Measurements from ENCODE around the gene RFTN1. TPM values are rescaled to one million over a fixed set of nuclear protein-coding genes. Genes with fewer than 3 reads are reported as not detected.
A peak's percentile ranks its signal among the peaks of the same experiment; 100 is the strongest.

Gene RFTN1
- total RNA-seq, 1 donor from 2014 or later: 84.1 TPM

DNA sequence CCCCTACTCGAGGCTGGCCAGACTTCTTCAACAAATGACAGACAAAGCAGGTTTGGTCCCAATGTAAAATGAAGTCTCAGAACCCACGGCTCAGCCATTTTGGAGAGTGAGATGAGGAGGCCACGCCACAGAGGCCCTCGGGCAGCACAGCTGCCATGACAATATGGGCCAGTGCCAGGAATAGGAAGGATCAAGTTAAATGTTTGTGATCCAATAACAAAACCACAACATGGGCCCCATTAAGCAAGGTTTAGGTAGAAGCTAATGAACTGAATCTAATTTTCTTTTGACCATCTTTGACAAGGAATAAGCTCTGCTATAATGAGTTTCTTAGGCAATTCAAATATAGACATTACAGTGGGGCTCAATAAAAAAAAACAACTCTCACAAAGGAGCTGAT is 52.6 kb downstream of the RFTN1 start:
- Mint-ChIP-seq H3K36me3 (ENCODE audit: unreplicated experiment) (peaks cover 23% of the 10 kb centered on the region), H3K4me3 (ENCODE audit: unreplicated experiment) (no peak overlapping the region), H3K9me3 (ENCODE audit: unreplicated experiment) (peaks cover 9% of the 10 kb centered on the region), H3K27me3 (ENCODE audit: unreplicated experiment) (no peaks in the 10 kb centered on the region), H3K27ac (ENCODE audit: unreplicated experiment) (no peak overlapping the region), H3K4me1 (ENCODE audit: unreplicated experiment) (peaks cover 33% of the 10 kb centered on the region)
- TF ChIP-seq, protein P1, sequence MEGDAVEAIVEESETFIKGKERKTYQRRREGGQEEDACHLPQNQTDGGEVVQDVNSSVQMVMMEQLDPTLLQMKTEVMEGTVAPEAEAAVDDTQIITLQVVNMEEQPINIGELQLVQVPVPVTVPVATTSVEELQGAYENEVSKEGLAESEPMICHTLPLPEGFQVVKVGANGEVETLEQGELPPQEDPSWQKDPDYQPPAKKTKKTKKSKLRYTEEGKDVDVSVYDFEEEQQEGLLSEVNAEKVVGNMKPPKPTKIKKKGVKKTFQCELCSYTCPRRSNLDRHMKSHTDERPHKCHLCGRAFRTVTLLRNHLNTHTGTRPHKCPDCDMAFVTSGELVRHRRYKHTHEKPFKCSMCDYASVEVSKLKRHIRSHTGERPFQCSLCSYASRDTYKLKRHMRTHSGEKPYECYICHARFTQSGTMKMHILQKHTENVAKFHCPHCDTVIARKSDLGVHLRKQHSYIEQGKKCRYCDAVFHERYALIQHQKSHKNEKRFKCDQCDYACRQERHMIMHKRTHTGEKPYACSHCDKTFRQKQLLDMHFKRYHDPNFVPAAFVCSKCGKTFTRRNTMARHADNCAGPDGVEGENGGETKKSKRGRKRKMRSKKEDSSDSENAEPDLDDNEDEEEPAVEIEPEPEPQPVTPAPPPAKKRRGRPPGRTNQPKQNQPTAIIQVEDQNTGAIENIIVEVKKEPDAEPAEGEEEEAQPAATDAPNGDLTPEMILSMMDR (IDR thresholded peaks at IDR 0.05): no peak
- DNase-seq (ENCODE audit: extremely low spot score, unreplicated experiment): no peak

DNA sequence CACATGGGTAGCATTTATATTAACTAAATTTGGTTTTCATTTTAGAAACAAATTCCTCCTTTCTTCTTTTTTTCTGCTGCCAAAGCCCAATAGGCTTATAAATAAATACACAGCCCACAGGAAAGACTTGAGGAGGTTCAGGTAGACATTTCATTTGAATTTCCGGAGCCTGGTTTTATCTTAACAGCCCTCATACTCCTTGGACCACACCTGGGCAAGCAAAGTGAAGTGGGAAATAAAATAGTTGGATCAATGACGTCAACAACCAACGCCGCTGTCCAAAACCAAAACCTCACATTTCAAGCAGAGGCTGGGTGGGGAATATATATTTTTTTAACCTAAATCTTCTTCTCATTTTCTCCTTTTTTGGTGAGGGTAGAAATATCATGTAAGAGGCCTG is 53.2 kb downstream of the RFTN1 start:
- Mint-ChIP-seq H3K4me1 (ENCODE audit: unreplicated experiment) (peaks cover 34% of the 10 kb centered on the region), H3K27ac (ENCODE audit: unreplicated experiment) (no peak overlapping the region), H3K4me3 (ENCODE audit: unreplicated experiment) (no peak overlapping the region), H3K9me3 (ENCODE audit: unreplicated experiment) (peaks cover 9% of the 10 kb centered on the region), H3K27me3 (ENCODE audit: unreplicated experiment) (no peaks in the 10 kb centered on the region), H3K36me3 (ENCODE audit: unreplicated experiment) (peaks cover 23% of the 10 kb centered on the region)
- TF ChIP-seq, protein P1 (IDR thresholded peaks at IDR 0.05): no peak
- DNase-seq (ENCODE audit: extremely low spot score, unreplicated experiment): no peak

DNA sequence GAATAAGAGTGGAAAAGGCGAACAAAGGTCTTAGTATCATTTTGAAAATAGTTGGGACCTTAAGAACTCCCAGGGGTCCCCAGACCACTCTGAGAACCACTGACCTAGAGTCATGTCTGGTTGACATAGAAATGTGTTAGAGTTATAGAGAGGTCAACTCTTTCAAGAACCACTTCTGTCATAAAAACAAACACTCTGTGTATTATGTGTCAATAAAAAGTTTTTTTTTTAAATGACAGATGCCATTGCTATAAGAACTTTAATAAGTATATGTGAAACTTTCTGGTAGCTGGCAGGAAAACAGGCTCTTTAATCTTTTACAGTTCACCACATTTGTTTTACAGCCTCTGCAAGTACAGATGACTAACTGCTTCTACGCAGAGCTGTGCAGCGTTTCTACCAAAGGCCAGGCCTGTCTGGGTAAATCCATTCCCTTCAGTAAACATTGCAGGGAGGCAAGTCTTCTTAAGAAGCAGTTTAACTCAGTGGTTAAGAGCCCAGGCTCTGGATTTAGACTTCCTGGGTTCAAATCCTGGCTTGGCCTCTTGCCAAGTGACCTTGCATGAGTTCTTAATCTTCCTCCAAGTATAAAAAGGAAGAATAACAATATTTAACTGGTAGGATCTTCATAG is 56.6 kb downstream of the RFTN1 start:
- peaks cover 10% of the 10 kb centered on the region for H3K36me3 Mint-ChIP-seq (ENCODE audit: unreplicated experiment)
- H3K9me3 Mint-ChIP-seq (ENCODE audit: unreplicated experiment): no peaks in the 10 kb centered on the region
- DNase-seq (ENCODE audit: extremely low spot score, unreplicated experiment): no peak
- H3K27ac Mint-ChIP-seq (ENCODE audit: unreplicated experiment): peak overlapping the region; percentile 14
- TF ChIP-seq, protein P1 (IDR thresholded peaks at IDR 0.05): no peak
- no peaks in the 10 kb centered on the region for H3K27me3 Mint-ChIP-seq (ENCODE audit: unreplicated experiment)
- H3K4me3 Mint-ChIP-seq (ENCODE audit: unreplicated experiment): no peak overlapping the region
- H3K4me1 Mint-ChIP-seq (ENCODE audit: unreplicated experiment): peaks cover 40% of the 10 kb centered on the region

DNA sequence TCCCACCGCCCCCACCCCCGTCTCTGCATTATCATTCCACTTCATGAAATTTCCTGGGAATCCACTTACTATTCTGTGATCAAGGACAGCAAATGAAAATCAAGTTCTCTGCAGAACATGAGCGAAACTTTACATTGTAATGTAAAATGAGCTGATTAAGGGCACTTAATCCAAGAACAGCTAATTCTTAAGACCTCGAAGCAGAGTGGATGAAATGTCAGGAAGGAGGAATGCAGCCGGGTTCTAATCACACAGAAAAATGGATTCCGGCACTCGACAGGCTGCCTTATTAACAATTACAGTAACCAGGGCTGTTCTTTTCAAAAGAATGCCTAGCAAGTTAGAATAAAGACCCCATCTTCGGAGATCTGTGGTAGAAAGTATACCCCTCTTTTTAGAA is 57.5 kb downstream of the RFTN1 start:
- TF ChIP-seq, protein P1 (IDR thresholded peaks at IDR 0.05): no peak
- DNase-seq (ENCODE audit: extremely low spot score, unreplicated experiment): no peak
- no peaks in the 10 kb centered on the region for H3K27me3 Mint-ChIP-seq (ENCODE audit: unreplicated experiment)
- no peaks in the 10 kb centered on the region for H3K9me3 Mint-ChIP-seq (ENCODE audit: unreplicated experiment)
- no peak overlapping the region for H3K27ac Mint-ChIP-seq (ENCODE audit: unreplicated experiment)
- H3K4me1 Mint-ChIP-seq (ENCODE audit: unreplicated experiment): peaks cover 39% of the 10 kb centered on the region
- peaks cover 16% of the 10 kb centered on the region for H3K36me3 Mint-ChIP-seq (ENCODE audit: unreplicated experiment)
- H3K4me3 Mint-ChIP-seq (ENCODE audit: unreplicated experiment): no peak overlapping the region

DNA sequence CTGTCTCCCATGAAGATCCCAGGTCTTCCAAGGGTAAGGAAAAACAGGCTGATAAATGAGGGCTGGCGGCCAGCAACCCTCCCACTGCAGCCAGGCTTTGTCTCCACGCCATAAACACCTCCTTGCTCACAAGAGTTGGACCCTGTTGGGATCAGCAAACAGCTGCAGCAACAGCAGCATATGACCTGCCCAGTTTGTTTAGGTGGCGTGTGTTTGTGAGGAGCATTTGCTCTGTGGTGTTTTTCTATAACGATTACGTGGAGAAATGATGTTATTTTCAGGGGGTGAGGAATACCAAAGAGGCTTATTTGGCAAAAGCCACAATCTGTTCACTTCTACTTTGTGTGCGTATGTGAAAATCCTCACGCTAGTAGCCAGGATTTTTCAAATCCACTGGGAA is 58.5 kb downstream of the RFTN1 start:
- H3K4me3 Mint-ChIP-seq (ENCODE audit: unreplicated experiment): no peak overlapping the region
- TF ChIP-seq, protein P1 (IDR thresholded peaks at IDR 0.05): no peak
- no peak overlapping the region for H3K27ac Mint-ChIP-seq (ENCODE audit: unreplicated experiment)
- peaks cover 19% of the 10 kb centered on the region for H3K36me3 Mint-ChIP-seq (ENCODE audit: unreplicated experiment)
- H3K4me1 Mint-ChIP-seq (ENCODE audit: unreplicated experiment): peaks cover 43% of the 10 kb centered on the region
- no peaks in the 10 kb centered on the region for H3K27me3 Mint-ChIP-seq (ENCODE audit: unreplicated experiment)
- no peak for DNase-seq (ENCODE audit: extremely low spot score, unreplicated experiment)
- H3K9me3 Mint-ChIP-seq (ENCODE audit: unreplicated experiment): no peaks in the 10 kb centered on the region

All from osteocyte (in vitro differentiated cells).